Smooth muscle cell (in vitro differentiated cells): ENCODE results near the gene MARCO. TPM values are rescaled to one million over a fixed set of nuclear protein-coding genes. Genes with fewer than 3 reads are reported as not detected.
"Not testable (repeated sequence)": the region's sequence is repeated elsewhere in the genome, so short reads cannot be mapped to it uniquely, and the experiment has no call there.

ENCODE experiments used
- DNase-seq: peaks from one replicate; lab custom pipeline; 2025; ENCODE audit not compliant: unreplicated experiment; lab: John Stamatoyannopoulos, UW
- H2AFZ ChIP-seq: fragments of 200-600 bp; sonication (generic); 2 replicates; pipeline ENCODE4 v1.6.0; 2016; ENCODE audit warnings: antibody characterized with exemption, low read depth, mild to moderate bottlenecking
- H3F3A ChIP-seq: fragments of 200-600 bp; sonication (generic); 2 replicates; pipeline ENCODE4 v1.6.0; 2017; ENCODE audit warnings: antibody characterized with exemption, low read depth
- H3K27ac ChIP-seq: fragments of 200-600 bp; sonication (generic); 2 replicates; pipeline ENCODE4 v1.5.1; 2016; ENCODE audit warnings: low read depth, mild to moderate bottlenecking
- H3K27me3 ChIP-seq: fragments of 200-600 bp; sonication (generic); 2 replicates; pipeline ENCODE4 v1.6.1; 2016; ENCODE audit warnings: low read depth, mild to moderate bottlenecking
- H3K36me3 ChIP-seq: fragments of 200-600 bp; sonication (generic); 2 replicates; pipeline ENCODE4 v1.5.1; 2016; ENCODE audit warnings: low read depth
- H3K4me1 ChIP-seq: fragments of 200-600 bp; sonication (generic); 2 replicates; pipeline ENCODE4 v1.5.1; 2016; ENCODE audit warnings: low read depth
- H3K4me2 ChIP-seq: fragments of 200-600 bp; sonication (generic); 2 replicates; pipeline ENCODE4 v1.6.0; 2016; ENCODE audit warnings: mild to moderate bottlenecking
- H3K4me3 ChIP-seq: fragments of 200-600 bp; sonication (generic); 2 replicates; pipeline ENCODE4 v1.5.1; 2016; ENCODE audit warnings: mild to moderate bottlenecking
- H3K79me2 ChIP-seq: fragments of 200-600 bp; sonication (generic); 2 replicates; pipeline ENCODE4 v1.6.0; 2016; ENCODE audit warnings: low read depth, mild to moderate bottlenecking
- H3K9ac ChIP-seq: fragments of 200-600 bp; sonication (generic); 2 replicates; pipeline ENCODE4 v1.6.0; 2016; ENCODE audit warnings: low read depth
- H3K9me3 ChIP-seq: fragments of 200-600 bp; sonication (generic); replicated peaks from 2 replicates; pipeline ENCODE4 v1.5.1; 2016; ENCODE audit warnings: low read depth
- H4K20me1 ChIP-seq: fragments of 200-600 bp; sonication (generic); 2 replicates; pipeline ENCODE4 v1.6.0; 2016; ENCODE audit warnings: low read depth
- CTCF ChIP-seq: fragments of 200-600 bp; sonication (generic); IDR thresholded peaks from 2 replicates; pipeline ENCODE4 v1.5.1; 2017; ENCODE audit warnings: borderline replicate concordance, mild to moderate bottlenecking, antibody characterized with exemption; ENCODE audit not compliant: insufficient read depth, poor library complexity, severe bottlenecking
- WGBS: methylation state at CpG from one replicate; pipeline ENCODE4 v1.1.7; 2016; ENCODE audit warnings: low lambda C conversion rate; 5-methylcytosine and 5-hydroxymethylcytosine counted together
- polyA plus RNA-seq: library from polyadenylated mRNA; unstranded; fragments of >200 nt; fragmentation: Nextera tagmentation; extraction: Ambion mirVana; gene quantifications from 2 replicates; pipeline ENCODE4 v1.2.1, GENCODE V29; 2016
- total RNA-seq: library from RNA; depleted of rRNA; stranded (reverse); fragments of >200 nt; gene quantifications from 2 replicates; pipeline ENCODE4 v1.2.3, GENCODE V29; 2014

MARCO gene
- total and polyA plus RNA-seq, 2 experiments from 2014 or later: not detected

DNA sequence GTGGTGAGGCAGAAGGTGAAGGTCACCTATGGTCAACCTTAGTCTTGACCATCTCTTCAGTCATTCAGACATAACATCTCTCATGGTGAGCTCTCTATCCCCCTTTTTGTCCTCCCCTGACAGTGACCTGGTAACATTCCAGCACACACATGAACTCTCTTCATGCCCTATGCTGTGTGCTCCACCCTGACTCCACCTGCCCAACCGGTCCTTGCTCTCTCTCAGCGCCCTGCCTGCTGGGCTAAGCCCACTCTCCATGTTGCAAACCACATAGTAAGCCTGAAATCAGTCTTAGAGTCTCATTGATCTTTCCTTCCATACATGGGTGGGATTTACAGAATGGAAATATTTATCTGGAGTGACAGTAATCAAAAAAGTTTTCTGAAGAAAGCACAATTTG lies 52.8 kb downstream of the MARCO start:
- Histone ChIP-seq H3K4me2 (no peak overlapping the region), H3K4me3 (no peak overlapping the region), H3K27me3 (peaks cover 7% of the 10 kb centered on the region), H3K9ac (no peak overlapping the region), H3K36me3 (no peaks in the 10 kb centered on the region), H3F3A (no peaks in the 10 kb centered on the region), H3K9me3 (no peaks in the 10 kb centered on the region), H4K20me1 (no peaks in the 10 kb centered on the region), H2AFZ (no peak overlapping the region), H3K27ac (no peak overlapping the region), H3K79me2 (no peaks in the 10 kb centered on the region), H3K4me1 (no peaks in the 10 kb centered on the region)
- no peak for DNase-seq
- no peak for TF ChIP-seq CTCF
- WGBS: 83% methylated on average over 2 of the region's 2 CpGs

GRCh38 chr2:119003856-119004255 lies 61.9 kb downstream of the MARCO start:
- not testable (repeated sequence) for H3F3A ChIP-seq, H3K9me3 ChIP-seq, H3K79me2 ChIP-seq, H2AFZ ChIP-seq, H3K27ac ChIP-seq, H4K20me1 ChIP-seq, H3K4me2 ChIP-seq, H3K36me3 ChIP-seq, H3K9ac ChIP-seq, H3K4me3 ChIP-seq, H3K4me1 ChIP-seq, H3K27me3 ChIP-seq, DNase-seq
- WGBS: 92% methylated on average over 4 of the region's 4 CpGs

- no peak overlapping the region for H3K4me3 ChIP-seq
- H3K27ac ChIP-seq: no peak overlapping the region
- H3K36me3 ChIP-seq: no peaks in the 10 kb centered on the region
- H3K9ac ChIP-seq: no peak overlapping the region
- no peaks in the 10 kb centered on the region for H3F3A ChIP-seq
- no peaks in the 10 kb centered on the region for H3K4me1 ChIP-seq
- no peaks in the 10 kb centered on the region for H4K20me1 ChIP-seq
- H3K4me2 ChIP-seq: no peak overlapping the region
- WGBS: 69% methylated on average over 3 of the region's 3 CpGs
- H3K9me3 ChIP-seq: no peaks in the 10 kb centered on the region
- H3K79me2 ChIP-seq: no peaks in the 10 kb centered on the region
- no peak overlapping the region for H2AFZ ChIP-seq
- DNase-seq: no peak
- TF ChIP-seq CTCF: no peak
- H3K27me3 ChIP-seq: peaks cover 15% of the 10 kb centered on the region
Measured at GRCh38 chr2:119004602-119005001, 62.6 kb downstream of the MARCO start.

DNA sequence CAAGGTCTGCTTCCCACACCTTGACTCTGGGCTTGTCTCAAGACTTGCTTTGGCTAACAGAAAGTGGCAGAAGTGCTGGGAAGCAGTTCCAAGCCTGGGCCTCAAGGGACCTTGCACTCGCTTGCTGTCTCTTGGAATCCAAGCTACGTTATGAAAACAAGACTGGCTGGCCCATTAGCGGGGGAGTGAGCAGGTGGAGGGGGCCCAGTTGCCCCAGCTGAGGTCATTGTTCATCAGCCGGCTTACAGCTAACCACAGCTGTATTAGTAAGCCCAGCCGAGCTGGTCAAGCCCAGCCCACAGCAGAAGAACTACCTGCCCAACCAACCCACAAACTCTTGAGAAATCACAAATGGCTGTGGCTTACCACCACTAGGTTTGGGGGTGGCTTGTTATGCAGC lies 63.1 kb downstream of the MARCO start:
- Histone ChIP-seq H3K79me2 (no peaks in the 10 kb centered on the region), H3K9ac (no peak overlapping the region), H3K36me3 (no peaks in the 10 kb centered on the region), H3K27me3 (peaks cover 19% of the 10 kb centered on the region), H4K20me1 (no peaks in the 10 kb centered on the region), H2AFZ (no peak overlapping the region), H3K4me2 (no peak overlapping the region), H3K27ac (no peak overlapping the region), H3K4me3 (no peak overlapping the region), H3K4me1 (no peaks in the 10 kb centered on the region), H3K9me3 (no peaks in the 10 kb centered on the region), H3F3A (no peaks in the 10 kb centered on the region)
- no peak for TF ChIP-seq CTCF
- WGBS: 62% methylated on average over 5 of the region's 5 CpGs
- DNase-seq: no peak
